Activated CD4-positive, alpha-beta T cell treated with anti-CD3 and anti-CD28 coated beads, Interleukin-10, Interleukin-2, amounts not matched to agents 100 ng/mL and 50 ng/mL, durations not matched to agents 16 hours and 8 hours (primary cell): Measurements from ENCODE around the gene GALK1.
A peak's percentile ranks its signal among the peaks of the same experiment; 100 is the strongest.
"Not testable (repeated sequence)": the region's sequence is repeated elsewhere in the genome, so short reads cannot be mapped to it uniquely, and the experiment has no call there.

Experiments
- DNase-seq: peaks from one replicate; pipeline ENCODE4 v3.0.0-alpha.2; 2020

The GALK1 gene

DNA sequence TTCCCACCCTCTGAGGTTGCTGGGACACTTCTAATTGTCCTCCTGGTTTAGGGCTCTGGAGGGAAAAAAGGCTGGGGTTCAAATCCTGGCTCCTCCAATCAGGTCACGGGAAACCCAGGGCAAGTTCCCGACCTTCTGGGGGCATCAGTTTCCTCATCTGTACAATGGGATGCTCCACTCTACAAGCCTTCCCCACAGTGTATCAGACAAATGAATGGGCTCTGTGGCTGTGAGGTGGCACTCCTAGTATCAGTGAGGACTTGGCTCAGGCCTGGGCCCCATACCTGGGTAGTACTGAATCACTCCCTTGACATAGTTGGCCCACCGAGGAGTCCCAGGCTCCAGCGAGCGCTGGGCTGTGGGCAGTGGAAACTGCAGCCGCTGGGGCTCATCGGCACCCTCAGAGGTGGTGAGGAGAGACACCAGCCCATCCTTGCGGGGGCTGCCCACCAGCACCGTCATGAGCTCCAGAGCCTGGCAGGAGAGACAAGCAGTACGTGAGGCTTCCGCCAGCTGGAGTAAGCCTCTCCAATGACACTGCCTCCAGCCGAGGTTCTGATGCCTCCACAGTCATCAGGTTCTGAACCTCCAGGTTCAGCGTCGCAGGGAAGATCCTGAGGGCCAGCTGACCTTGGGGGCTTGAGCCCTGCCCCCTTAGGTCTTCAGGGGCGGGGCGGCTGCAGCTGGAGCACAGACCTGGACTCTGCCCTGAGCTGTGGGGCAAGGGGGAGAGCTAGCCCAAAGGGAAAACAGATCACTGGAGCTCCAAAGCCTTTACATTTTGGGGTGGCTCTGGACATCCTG is 1.2 kb downstream of the GALK1 start:
- no peak for DNase-seq

DNA sequence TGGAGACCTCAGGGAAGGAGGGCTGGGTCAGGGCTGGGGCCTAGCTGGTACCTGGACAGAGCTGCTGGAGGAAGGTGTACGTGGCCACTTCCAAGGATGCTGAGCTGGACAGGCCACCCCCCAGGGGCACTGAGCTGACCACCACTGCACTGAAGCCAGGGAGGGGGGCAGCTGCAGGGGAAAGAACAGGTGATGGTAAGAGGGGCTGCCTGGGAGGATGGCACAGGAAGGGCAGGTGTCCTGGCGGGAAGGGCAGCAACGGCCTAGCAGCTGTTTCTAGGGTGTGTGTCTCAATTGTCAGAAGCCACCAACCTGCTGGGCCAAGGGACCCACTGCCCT is 1.8 kb downstream of the GALK1 start:
- no peak for DNase-seq

DNA sequence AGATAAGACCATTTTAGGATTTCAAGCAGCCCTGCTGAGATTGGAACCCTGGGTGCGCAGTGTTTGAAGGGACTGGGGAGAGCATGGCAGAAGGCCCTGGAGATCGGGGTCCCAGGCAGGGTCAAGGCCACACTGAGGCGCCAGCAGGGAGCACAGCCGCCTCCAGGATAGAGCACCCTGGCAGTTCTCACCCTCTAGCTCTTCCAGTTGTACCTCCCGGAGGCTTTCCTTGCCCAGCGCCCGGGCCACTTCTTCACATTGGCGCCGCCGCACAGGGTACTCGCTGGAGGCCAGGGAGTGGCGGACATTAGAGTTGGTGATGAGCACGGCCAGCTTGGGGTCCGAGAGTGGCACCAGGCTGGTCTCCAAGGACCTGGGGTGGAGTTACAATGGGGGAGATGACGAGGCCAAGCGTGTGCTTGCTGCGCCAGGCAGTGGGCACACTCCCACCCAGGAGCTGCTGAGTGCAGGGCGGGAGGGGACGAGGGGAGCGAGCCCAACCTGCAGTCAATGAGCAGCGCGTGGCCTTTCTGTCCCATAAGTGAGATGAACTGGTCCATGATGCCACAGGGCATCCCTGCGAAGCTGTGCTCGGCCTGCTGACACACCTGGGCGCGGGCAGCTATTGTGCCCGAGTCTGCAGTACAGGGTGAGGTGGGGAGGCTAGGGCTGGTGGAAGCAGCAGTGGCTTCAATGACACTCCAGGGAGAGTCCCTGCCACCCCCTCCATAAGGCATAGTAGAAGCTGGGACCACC is 2.3 kb downstream of the GALK1 start:
- no peak for DNase-seq

DNA sequence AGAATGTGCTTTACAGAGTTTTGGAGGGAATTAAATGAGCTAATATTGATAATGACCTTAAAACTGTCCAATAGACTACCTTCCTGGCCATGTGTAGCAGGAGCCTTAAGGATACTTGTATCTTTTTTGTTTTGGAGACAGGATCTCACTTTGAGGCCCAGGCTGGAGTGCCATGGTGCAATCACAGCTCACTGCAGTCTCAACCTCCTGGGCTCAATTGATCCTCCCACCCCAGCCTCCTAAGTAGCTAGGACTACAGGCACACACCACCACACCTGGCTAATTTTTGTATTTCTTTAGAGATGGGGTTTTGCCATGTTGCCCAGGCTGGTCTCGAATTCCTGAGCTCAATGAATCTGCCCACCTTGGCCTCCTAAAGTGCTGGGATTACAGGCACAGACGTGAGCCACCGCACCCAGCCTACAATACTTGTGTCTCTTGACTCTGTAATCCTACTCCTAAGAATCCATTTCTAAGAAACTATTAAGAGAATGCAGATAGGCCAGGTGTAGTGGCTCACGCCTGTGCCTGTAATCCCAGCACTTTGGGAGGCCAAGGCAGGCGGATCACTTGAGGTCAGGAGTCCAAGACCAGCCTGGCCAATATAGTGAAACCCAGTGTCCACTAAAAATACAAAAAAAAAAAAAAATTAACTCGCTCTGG is 4.9 kb downstream of the GALK1 start:
- DNase-seq = not testable (repeated sequence)

DNA sequence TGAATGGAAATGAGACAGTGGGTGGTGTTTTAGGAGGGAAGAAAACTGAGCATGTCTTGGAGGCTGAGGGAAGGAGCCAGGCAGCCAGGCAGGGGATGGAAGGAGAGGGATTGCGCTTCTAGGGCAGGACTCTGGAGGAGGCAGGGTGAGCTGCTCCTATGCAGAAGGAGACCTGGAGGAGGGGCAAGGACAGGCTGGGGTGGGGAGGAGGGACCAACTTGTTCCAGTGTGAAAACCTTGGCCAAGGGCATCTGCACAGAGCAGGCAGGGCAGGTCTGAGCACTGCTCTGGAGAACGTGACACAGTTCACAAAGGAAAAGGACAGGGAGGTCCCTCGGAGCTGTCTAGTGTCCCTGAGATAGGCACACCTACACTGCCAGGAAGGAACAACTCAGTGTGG is 5.5 kb downstream of the GALK1 start:
- no peak for DNase-seq

DNA sequence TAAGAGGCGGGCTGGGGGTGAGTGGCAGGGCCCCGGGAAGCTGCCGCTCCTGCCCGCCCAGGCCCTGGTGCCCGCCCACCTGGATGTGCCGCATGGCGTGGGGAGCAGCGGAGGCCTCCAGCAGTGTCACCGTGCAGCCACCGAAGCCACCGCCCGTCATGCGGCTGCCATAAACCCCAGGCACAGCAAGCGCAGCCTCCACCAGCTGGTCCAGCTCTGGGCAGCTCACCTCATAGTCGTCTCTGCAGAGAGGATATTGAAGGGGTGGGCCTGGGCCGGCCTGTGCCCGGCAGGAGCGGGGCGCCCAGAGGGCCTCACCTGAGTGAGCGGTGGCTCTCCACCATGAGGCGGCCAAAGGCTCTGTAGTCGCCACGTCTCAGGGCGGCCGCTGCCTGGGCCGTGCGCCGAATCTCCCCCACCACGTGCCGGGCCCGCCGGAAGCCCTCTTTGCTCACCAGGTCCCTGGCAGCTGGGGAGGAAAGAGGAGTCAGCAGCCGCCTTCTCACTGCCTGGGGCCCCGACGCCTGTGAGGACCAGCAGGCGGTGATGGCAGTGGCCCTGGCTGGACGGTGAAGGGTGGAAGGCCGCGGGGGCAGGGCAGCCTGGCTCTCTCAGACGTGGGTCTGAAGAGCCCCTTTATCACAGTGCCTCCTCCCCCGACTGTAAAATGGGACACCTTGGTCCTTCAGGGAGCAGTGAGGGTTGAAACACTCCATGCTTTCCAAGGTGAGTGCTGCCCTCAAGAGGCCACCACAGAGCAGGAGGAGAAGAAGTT is 6.7 kb downstream of the GALK1 start:
- no peak for DNase-seq

DNA sequence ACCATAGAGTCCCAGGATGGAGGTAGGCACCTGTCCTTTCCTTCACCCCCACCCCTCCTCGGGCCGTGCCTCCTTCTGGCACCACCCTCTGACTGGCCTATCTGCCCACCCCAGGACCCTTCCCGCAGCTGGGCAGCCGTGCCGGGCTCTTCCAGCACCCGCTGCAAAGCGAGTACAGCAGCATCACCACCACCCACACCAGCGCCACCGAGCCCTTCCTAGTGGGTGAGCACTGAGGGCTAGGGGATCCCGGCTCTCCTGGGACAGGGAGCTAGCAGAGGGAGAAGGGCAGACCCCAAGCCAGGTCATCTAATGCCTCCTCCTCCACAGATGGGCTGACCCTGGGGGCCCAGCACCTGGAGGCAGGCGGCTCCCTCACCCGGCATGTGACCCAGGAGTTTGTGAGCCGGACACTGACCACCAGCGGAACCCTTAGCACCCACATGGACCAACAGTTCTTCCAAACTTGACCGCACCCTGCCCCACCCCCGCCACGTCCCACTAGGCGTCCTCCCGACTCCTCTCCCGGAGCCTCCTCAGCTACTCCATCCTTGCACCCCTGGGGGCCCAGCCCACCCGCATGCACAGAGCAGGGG is 7.8 kb downstream of the GALK1 start:
- no peak for DNase-seq

DNA sequence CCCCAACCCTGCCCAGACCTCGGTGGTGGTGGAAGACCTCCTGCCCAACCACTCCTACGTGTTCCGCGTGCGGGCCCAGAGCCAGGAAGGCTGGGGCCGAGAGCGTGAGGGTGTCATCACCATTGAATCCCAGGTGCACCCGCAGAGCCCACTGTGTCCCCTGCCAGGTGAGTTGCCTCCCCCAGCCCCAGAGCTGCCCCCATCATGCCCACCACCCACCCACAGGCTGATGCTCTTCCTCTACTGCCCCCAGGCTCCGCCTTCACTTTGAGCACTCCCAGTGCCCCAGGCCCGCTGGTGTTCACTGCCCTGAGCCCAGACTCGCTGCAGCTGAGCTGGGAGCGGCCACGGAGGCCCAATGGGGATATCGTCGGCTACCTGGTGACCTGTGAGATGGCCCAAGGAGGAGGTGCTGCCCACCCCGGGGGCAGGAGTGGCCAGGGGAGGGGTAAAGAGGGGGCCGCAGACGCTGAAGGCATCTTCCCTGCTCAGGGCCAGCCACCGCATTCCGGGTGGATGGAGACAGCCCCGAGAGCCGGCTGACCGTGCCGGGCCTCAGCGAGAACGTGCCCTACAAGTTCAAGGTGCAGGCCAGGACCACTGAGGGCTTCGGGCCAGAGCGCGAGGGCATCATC is 8.4 kb downstream of the GALK1 start:
- no peak for DNase-seq

DNA sequence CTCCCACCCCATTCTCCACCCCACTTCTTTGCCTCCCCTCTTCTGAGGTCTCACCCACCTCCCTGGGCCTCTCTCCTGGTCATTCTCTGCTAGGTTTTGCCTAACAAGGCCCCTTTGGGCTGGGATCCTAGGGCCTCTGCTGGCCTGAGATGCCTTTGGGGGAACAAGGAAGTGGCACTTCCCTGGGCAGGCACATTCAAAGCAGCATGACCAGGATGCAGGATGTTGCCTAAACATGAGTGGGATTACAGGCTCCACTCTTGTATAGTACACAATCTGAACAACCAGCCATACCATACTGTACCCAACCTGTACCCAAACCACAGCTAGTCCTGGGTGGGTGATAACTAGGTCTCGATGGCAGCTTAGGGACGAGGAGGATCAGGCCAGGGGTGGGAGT is 9.0 kb downstream of the GALK1 start:
- DNase-seq = no peak

DNA sequence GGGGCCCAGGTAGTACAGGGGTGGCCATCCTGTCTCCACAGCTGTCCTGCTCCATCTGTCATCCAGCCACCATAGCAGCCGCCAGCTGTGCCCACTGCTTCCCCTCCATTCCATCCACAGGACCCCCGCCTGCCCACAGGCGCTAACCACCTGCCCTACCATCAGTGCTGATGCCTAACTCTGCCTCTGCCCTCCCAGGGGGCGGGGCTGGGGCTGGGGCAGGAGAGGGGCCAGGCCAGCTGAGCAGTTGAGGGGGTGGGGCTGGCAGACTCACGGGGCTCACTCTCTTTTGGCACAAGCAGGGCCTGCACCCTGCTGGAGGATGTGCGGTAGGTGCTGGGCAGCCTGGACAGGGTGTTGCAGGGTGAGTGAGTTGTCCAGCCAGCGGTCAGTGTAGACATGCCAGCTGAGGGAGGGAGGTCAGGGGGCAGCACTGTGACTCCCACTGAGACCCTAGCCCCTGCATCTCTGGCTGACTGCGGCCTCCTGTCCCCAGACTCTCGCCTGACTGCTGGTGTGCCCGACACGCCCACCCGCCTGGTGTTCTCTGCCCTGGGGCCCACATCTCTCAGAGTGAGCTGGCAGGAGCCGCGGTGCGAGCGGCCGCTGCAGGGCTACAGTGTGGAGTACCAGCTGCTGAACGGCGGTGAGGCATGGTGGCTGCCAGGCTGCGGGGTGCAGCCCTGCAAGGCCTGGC is 9.6 kb downstream of the GALK1 start:
- DNase-seq = no peak

DNA sequence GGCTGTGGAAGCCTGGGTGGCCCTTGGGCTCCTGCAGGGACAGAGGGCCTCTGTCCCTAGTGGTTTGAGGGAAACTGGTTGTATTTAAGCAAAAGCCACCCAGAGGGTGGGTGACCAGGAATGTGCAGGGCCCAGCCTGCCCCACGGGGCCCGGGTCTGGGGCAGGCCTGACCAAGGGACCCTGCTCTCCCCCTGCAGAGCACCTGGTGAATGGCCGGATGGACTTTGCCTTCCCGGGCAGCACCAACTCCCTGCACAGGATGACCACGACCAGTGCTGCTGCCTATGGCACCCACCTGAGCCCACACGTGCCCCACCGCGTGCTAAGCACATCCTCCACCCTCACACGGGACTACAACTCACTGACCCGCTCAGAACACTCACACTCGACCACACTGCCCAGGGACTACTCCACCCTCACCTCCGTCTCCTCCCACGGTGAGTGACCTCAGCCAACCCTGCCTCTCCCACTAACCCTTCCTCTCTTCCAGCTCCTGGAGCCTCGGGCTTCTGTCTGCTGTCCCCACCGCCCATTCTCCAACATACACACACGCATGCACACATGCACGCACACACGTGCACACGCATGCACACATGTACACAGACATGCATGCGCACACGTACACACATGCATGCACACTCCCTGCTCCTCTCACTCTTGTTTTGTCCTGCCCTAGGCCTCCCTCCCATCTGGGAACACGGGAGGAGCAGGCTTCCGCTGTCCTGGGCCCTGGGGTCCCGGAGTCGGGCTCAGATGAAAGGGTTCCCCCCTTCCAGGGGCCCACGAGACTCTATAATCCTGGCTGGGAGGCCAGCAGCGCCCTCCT is 10.4 kb downstream of the GALK1 start:
- DNase-seq = no peak

DNA sequence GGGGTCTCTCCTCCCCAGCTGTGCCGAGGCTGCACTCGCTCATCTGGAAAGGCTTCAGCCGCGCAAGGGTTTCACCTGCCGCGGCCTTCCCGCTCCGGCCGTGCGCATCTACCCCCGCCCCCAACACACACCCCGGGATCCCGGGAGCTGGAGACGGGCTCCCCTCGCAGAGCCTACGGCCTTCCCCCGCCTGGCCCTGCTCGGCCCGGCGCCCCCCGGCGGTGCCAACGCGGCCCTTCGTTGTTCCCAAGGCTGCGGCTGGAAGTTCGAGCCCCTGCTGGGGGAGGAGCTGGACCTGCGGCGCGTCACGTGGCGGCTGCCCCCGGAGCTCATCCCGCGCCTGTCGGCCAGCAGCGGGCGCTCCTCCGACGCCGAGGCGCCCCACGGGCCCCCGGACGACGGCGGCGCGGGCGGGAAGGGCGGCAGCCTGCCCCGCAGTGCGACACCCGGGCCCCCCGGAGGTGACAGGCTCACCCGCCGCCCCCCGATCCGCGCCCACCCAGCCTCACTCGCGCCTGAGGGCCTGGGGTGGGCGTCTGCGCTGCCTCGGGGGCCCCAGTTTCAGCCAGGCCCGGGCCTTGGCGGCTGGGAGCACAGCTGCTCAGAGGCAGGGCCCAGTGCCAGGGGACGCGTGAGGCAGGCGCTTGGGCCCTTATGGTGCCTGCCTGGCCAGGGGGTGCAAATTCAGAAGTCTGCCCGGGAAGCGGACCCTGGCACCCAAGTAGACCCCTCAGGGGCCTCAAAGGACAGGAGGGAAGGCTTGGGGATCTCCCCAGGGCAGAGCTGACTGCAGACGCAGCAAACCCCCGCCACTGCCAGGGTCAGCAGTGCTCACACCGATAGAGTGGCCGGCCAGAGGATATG is 11.2 kb downstream of the GALK1 start:
- peak; percentile 79 for DNase-seq

DNA sequence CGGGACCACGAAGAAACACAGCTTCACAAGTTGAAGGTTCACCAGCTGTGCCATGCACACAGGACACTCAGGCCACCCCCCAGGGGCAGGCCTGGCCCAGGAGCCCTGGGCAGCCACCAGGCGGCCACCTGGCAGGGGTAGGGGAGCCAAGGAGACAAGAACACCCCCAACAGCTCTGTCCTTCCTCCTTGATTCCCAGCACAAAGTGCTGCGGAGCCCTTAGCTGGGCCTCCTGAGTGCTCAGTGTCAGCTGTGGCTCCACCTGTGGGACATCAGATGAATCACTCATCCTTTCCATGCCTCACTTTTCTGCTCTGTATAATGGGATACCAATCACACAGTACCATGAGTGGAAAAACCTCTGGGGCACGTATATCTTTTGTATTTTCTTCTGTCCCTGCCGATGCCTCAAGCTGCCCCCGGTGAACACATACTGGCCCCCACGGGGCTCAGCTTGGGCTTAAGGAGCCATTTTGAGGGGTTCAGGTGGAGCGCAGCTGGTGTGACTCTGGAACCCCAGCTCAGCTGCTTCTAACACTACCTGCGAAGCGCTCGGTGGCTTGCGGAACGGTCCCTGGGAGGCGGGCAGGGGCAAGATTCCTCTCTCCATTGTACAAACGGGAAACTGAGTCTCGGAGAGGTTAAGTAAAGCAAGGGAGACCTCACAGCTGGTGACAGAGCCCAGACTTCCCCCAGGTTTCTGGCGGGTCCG is 12.0 kb downstream of the GALK1 start:
- peak; percentile 55 for DNase-seq

DNA sequence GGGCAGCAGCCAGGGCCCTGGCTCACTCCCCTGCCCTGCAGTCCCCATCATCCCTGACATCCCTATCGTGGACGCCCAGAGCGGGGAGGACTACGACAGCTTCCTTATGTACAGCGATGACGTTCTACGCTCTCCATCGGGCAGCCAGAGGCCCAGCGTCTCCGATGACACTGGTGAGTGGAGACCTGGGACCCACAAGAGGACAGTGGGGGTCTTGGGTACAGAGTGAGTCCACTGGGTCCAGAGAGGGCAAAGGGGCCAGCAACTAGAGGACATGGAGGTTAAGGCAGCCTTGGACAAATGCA is 12.6 kb downstream of the GALK1 start:
- no peak for DNase-seq

DNA sequence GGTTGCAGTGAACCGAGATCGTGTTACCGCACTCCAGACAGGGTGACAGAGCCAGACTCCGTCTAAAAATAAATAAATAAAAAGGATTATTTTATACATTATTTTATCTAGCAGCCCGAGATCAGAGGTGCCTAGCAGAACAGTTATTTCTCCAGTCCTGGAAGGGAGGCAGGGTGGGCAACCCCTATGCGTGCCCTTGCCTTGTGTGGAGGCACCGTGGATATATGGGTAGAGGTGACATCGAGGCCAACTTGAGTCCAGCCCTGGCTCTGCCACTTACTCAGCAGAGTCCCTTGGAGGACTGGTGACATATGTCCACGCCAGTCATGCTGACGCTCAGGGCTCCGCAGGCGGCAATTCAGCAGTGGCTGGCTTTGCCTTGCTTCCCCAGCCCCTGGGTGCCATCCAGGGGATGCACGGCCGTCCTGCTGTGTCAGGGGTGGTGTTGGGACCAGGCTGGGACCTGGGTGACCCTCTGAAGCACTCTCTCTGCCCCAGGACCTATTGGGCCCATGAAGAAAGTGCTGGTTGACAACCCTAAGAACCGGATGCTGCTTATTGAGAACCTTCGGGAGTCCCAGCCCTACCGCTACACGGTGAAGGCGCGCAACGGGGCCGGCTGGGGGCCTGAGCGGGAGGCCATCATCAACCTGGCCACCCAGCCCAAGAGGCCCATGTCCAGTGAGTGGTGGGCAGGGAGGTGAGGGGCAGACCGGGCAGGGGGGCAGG is 13.2 kb downstream of the GALK1 start:
- no peak for DNase-seq

DNA sequence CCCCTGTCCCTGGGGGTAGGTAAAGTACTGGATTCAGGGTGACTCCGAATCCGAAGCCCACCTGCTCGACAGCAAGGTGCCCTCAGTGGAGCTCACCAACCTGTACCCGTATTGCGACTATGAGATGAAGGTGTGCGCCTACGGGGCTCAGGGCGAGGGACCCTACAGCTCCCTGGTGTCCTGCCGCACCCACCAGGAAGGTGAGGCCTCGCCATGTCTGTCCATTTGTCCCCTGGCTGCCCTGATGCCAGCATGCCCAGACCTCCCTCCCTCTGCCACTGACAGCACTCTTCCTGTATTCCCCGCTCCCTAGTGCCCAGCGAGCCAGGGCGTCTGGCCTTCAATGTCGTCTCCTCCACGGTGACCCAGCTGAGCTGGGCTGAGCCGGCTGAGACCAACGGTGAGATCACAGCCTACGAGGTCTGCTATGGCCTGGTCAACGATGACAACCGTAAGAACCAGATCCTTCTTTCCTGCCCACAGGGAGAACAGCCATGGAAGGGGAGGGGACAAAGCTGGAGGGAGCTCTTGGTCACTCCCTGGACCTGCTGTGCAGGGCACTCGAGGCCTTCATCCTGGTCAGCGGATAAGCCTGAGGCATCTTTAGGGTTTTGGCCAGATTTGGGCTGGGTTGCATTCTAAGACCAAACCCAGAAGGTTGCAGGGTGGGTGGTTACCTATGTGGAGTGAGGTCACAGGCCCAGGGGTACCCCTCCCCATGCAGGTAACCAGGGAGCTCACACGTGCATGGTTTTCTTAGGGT is 14.2 kb downstream of the GALK1 start:
- DNase-seq = no peak

DNA sequence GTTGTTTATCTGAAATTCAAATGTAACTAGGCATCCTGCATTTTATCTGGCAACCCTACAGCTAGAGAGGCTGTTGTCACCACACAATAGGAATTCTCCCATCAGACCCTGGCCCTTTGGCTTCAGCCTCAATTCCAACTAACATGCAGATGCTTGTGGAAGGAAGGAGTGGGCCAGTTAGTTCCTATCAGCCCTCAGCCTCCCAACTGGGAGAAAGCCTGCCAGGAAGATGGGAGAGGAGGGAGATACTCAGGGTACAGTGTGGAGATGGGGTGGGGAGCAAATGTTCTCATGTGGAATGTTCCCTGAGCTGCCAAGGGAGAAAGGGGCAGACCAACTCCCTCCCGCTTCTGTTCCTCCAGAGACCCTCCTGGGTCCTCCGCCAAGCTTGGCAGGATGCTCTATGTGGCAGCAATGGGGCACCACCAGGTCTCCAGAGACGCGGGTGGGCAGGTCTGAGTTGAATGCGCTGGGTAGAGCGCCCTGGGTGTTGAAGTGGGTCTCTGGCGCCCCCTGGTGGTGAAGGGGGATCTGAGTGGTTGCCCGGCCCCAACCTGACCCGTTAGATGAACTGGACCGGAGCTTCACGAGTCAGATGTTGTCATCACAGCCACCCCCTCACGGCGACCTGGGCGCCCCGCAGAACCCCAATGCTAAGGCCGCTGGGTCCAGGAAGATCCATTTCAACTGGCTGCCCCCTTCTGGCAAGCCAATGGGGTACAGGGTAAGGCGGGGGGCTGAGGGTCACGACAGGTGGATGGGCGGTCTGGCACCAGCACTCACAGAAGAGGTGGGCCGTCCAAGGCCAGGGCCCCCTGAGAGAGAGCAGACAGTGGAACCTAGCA is 15.2 kb downstream of the GALK1 start:
- peak; percentile 89 for DNase-seq
